Kidney epithelial cell (primary cell): Measurements from ENCODE around the gene UPF2. TPM values are rescaled to one million over a fixed set of nuclear protein-coding genes. Genes with fewer than 3 reads are reported as not detected.

Experiments
- DNase-seq: peaks from one replicate; pipeline ENCODE4 v3.0.0-alpha.2; 2010; ENCODE audit warnings: low read depth
- H3K27me3 ChIP-seq: 2 replicates; pipeline ENCODE4 v1.6.0; 2011; ENCODE audit warnings: low read length; ENCODE audit not compliant: control insufficient read depth, insufficient read depth
- H3K36me3 ChIP-seq: 2 replicates; pipeline ENCODE4 v1.5.1; 2011; ENCODE audit warnings: low read length; ENCODE audit not compliant: control insufficient read depth, insufficient read depth
- H3K4me3 ChIP-seq: 2 replicates; pipeline ENCODE4 v1.5.1; 2011; ENCODE audit warnings: low read depth, mild to moderate bottlenecking, control low read depth, low read length
- CTCF ChIP-seq: IDR thresholded peaks from 2 replicates; pipeline ENCODE4 v1.5.1; 2011; ENCODE audit warnings: mild to moderate bottlenecking, moderate library complexity, low read length, control low read depth, inconsistent platforms; ENCODE audit not compliant: insufficient read depth, poor library complexity, severe bottlenecking
- total RNA-seq: library from RNA; depleted of rRNA; stranded (reverse); fragments of >200 nt; gene quantifications from 2 replicates; pipeline ENCODE4 v1.2.3, GENCODE V29; 2015

The UPF2 gene
- total RNA-seq, 1 donor from 2014 or later, result 13.9 TPM

- H3K36me3 ChIP-seq, result no peaks in the 10 kb centered on the region
These were observed 120.7 kb downstream of the UPF2 start for GRCh38 chr10:11921800-11922392.

DNA sequence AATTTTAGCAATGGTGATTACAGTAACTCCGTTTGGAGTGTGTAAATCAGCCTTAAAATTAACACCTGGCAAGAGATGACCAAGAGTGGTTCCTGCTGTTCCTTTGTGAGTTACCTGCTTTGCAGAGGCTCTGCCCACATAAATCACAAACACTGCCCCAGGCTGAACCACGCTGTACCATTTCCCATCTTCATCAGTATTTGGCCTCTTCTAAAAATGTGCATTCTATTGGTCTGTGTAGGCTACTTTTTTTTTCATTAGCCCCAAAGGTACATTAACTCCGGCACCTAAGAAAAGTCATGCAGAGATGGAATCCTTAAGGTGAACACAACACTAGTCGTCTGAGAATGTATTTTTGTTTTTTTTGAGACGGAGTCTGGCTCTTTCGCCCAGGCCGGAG lies 123.3 kb downstream of the UPF2 start:
- Histone ChIP-seq H3K27me3 (no peaks in the 10 kb centered on the region), H3K4me3 (no peak overlapping the region), H3K36me3 (no peaks in the 10 kb centered on the region)
- DNase-seq, result no peak
- TF ChIP-seq CTCF, result no peak

More at GRCh38 chr10:11921800-11922392, 120.7 kb downstream of the UPF2 start:
- DNase-seq, result no peak
- Histone ChIP-seq H3K4me3 (no peak overlapping the region), H3K27me3 (no peaks in the 10 kb centered on the region)
- no peak for TF ChIP-seq CTCF

GRCh38 chr10:11918384-11918783 lies 124.2 kb downstream of the UPF2 start:
- Histone ChIP-seq H3K36me3 (no peaks in the 10 kb centered on the region), H3K27me3 (no peaks in the 10 kb centered on the region), H3K4me3 (no peak overlapping the region)
- no peak for DNase-seq
- TF ChIP-seq CTCF, result no peak

- DNase-seq, result no peak
- no peak overlapping the region for H3K4me3 ChIP-seq
- H3K36me3 ChIP-seq, result no peaks in the 10 kb centered on the region
- no peak for TF ChIP-seq CTCF
- H3K27me3 ChIP-seq, result no peaks in the 10 kb centered on the region
These were observed 129.4 kb downstream of the UPF2 start for GRCh38 chr10:11913079-11913641.

- Histone ChIP-seq H3K36me3 (no peaks in the 10 kb centered on the region), H3K4me3 (no peak overlapping the region), H3K27me3 (no peaks in the 10 kb centered on the region)
- no peak for DNase-seq
- TF ChIP-seq CTCF, result no peak
These were observed 132.5 kb downstream of the UPF2 start for GRCh38 chr10:11910102-11910501.

DNA sequence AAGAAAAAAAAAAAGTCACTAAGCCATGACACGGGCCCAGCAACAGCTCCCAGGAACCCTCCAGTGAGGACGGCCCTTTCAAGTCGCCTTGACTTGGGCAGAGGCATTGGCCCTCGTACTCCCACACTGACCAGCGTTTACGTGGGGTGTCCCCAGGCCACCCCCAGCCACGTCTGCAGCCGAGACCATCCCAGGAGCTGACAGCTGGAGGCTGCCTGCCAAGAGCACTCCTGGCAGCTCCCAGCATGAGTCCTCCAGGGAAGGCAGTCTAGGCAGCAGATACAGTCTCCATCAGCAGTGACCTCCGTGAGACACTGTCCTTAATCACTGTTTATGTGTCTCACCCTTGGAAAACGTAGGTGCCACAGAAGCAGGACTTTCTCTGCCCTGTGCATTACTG lies 133.0 kb downstream of the UPF2 start:
- TF ChIP-seq CTCF, result no peak
- H3K4me3 ChIP-seq, result no peak overlapping the region
- H3K27me3 ChIP-seq, result no peaks in the 10 kb centered on the region
- no peaks in the 10 kb centered on the region for H3K36me3 ChIP-seq
- no peak for DNase-seq
